Limb (tissue), 2 donors: ENCODE data around the gene ACSL5.
A peak's percentile ranks its signal among the peaks of the same experiment; 100 is the strongest.

Experiments used
- DNase-seq, 2 donors: peaks; one replicate each; pipeline ENCODE4 v3.0.0-alpha.2; 2016; ENCODE audit errors: extremely low spot score in 2 of 2

ACSL5 gene

DNA sequence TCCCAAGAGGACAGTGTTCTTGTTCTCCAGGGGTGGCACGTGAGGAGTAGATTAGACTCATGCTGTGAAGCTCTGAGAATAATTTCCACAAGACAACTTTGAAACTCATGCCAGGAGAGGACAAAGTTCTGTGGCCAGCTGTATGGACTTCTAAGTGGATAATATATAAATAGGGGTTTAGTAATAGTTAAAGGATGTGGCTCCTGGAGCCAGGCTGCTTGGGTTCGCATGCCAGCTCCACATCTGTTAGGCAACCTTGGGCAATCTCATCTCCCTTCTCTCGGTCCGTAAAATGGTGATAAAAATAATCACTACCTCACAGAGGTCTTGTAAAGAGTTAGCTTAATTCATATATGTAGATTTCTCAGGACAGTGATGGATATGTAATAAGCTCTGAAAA is 35.8 kb downstream of the ACSL5 start:
- no peak for DNase-seq

DNA sequence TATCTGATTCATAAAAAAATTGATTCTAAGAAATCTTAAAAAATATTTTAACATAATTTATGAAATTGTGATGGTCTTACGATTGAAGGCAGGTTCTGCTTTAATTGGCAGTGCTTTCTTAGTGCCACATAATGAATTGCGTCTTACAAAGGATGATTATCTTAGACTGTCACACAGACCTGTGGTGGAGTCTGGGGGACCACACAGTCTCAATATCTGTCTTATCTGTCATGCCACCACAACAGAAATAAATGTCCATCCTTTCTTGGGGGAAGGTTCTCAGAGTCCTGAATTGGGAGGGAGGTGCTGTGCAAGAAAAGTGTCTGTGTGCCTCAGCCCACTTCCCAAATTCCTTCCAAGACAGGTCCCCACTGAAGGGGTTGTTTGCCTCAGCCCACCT is 38.8 kb downstream of the ACSL5 start:
- DNase-seq, result no peak

DNA sequence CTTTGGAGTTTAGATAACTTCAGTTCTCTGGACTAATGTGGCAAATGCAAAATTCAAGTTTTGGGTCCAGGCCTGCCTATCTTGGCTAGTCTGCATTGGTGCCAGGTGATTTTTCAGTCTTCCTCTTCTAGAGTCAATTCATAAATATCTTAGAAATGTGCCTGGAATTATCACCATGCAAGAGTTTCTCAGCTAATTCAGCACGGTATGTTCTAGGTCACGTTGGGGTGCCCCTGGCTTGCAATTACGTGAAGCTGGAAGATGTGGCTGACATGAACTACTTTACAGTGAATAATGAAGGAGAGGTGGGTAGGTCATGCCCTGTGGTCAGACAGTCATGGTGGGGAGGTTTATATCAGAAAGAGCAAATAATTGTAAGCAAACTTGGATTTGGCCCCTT is 47.8 kb downstream of the ACSL5 start:
- DNase-seq, result no peak

DNA sequence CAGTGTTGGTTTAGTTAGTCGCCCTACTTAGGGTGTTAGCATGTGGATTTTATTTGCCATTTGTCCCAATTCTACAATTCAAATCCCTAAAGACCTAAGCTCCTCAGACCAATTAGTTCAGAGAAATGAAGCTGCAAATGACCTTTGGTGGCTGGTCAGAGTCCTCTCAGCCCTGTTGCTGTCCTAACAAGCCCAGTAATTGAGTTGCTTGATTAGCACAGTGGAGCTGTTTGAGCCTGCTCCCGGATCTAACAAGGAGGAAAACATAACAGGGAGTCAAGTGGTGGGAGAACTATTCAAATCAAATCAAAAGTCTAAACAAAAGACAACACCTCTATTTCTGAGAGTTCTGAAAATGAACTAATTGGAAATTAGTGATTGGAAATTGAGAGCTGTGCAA is 50.7 kb downstream of the ACSL5 start:
- DNase-seq, result no peak

DNA sequence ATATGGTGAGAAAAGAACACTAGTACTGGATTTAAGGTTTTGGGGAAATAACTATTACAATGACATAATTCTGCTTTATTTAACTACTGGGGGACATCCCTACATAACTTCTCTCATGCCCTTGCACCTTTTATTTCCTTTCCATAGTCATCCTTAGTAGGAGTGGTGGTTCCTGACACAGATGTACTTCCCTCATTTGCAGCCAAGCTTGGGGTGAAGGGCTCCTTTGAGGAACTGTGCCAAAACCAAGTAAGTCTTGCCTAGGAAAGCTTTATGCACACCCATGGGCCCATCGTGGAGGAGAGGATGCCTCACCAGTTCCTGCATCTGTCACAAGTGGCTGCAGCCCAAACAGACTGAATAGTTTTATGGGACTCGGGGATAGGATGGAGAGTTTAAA is 52.2 kb downstream of the ACSL5 start:
- no peak for DNase-seq

DNA sequence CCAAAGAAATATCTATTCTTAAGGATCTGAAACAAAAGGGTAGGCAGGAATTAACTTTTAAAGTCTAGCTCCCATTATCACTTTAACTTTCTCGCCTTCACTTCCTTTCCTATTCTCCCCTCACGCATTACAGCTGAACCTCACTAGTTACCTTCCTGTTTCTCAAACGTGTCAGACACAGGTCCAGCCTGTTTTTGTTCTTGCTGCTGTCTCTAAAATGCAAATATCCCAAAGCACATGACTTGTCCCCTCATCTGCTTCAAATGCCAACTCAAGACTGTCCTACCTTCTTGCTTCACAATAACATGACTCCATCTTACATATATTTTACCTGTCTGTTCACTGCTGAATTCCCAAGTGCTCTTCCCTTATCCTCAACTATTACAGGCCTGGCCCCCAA is 55.2 kb downstream of the ACSL5 start:
- no peak for DNase-seq

DNA sequence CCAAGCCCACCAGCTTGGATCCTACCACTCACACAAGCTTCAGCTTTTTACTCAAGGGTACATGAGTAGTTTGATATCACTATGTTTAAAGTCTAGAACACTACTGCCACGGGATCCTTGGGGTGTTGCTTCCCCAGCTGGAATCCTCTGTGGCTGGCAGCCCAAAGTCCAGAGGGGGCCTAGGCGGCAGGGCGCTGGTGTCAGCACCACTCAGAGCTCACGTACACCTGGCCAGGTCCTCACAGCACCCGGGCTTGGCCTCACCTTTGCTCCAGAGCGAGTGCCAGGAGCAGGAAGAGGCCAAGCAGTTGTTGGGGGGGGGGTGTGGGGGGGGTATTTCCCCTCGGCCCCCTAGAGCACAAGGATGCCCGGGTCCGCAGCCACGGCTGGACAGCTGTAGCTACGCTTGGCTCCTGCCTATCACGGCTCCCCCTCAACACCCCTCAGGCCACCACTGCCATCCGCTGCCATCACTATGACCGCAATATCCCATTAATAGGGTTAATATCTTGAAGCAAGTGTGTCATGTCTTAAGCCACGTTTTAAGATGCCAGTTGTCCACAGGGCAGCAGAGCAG is 55.8 kb downstream of the ACSL5 start:
- DNase-seq, result no peak

DNA sequence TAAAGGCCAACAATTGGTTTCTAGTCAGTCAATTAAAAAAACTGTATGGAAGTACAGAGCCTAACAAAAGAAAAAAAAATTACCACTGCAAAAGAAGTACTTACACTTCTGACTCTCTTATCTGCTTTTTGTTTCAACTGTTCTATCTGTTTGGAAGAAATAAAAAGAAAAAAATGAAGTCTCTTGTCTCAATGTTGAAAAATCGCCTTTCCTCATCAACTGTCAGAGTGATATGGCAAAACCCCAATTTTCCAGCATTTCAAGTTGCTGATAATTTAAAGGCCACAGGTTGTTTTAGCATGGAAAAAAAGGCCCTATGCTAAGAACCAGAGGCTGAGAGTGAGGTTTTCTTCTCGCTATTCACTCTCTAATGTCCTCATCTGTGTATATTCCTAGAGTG is 59.2 kb downstream of the ACSL5 start:
- DNase-seq, result no peak

DNA sequence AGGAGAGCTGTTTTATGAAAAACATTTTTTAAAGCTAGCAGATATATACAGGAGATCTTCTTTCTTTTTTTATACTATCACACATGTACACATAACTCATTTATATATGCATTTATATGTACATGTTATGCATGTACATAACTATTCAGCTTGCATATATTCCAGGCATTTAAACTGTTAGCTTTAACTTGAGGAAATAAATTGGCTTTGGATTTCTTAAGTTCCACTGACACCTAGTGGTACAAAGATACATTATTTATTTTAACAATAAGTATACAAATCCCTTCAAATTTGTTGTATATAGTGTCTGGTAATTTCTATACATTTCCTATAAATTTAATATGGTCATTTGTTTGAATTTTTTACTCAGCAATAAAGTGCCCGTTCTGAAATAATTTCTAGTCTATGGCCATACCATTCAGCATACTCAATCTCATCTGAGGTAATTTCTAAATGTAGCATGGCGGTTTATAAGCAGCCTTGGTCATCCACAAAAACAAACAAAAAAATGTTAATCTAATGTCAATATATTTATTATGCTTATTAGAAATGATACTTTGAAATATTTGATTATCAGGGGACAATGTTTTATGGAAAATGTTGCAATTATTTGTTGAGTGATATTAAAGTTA is 61.2 kb downstream of the ACSL5 start:
- DNase-seq, result peak in 1 of 2 donors; percentile 51

DNA sequence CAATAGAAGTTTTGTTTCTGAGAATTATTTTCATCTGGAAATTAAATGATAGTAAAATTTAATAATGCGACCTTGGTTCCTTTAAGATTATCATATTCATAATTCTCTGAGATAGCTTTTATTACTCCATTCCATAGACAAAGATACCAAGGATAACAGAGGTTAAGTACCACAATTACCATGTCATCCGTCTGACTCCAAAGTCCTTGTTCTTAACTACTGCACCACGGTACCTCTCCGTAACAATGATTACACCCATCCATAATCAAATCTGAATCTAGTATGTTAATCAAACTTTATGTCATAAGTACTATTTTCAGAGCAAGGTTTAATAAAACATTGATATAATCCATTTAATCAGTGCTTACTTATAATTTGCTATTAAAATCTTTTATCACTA is 64.4 kb downstream of the ACSL5 start:
- no peak for DNase-seq

DNA sequence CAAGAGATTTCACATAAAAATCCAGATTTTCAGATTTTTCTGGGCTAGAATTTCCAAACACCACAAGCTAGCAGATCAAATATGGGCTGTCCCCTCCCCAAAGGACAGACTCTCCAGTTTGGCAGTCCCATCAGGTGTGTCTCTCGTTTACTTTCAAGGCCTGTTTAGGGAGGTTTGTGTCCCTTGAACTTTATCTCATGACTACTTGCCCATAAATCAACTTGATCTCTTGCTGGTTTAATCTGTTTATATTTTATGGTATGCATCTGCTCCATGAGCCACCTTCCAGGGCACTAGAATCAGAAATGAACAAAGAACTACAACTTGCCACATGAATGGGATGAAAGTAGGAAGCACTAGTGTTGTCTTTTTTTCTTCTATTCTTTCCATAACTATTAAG is 67.6 kb downstream of the ACSL5 start:
- no peak for DNase-seq

DNA sequence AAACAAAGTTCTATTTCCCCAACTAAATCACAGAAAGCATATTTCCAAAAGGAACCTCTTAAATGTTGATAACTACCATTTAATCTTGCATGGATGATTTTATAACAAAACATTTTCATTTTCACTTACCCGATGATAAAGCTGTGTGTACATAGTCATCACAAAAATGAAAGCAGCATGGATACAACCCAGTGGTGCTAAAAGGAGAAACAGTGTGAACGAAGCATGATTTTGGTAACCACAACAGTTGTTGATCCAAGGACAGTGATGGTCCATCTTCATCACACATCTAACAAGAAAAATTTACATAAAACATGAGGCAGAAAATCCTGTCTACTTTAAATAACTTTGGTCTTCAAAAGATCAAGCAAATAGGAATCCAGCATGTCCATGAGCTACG is 68.1 kb downstream of the ACSL5 start:
- no peak for DNase-seq

DNA sequence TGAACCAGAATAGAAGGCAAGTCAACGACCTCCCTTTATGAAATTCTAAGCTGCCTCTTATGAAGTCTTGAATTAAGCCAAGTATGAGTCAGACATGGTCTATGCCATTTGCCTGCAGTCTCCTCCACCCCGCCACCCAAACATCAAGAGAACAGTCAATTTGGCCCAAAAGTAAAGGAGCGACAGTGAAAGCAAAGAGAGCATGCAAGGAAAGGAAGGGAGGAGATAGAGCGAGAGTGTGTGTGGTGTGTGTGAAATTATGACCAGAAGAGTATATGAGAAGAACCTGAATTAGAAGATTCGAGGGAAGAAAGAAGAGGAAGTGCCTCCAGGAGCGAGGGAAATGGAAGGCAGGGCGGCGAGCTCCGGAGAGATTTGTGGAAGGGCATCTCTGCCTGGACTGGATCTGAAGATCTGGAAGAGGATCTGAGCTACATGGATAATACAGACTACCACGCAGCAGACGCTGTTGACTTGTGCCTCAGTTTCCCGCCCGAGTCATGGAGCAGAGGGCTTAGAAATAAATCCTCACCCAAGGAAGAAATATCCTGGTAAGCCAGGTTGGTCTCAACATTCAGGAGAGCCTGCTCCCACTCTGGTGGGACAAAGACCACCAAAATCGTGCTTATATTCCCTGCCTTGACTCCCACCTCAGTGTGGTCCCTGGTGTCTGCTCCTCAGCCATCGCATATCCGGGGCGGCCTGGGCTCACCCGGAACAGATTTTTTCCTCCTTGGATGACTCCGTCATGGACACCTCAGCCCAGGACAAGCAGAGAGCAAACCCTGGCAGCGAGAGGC is 72.3 kb downstream of the ACSL5 start:
- DNase-seq, result no peak

DNA sequence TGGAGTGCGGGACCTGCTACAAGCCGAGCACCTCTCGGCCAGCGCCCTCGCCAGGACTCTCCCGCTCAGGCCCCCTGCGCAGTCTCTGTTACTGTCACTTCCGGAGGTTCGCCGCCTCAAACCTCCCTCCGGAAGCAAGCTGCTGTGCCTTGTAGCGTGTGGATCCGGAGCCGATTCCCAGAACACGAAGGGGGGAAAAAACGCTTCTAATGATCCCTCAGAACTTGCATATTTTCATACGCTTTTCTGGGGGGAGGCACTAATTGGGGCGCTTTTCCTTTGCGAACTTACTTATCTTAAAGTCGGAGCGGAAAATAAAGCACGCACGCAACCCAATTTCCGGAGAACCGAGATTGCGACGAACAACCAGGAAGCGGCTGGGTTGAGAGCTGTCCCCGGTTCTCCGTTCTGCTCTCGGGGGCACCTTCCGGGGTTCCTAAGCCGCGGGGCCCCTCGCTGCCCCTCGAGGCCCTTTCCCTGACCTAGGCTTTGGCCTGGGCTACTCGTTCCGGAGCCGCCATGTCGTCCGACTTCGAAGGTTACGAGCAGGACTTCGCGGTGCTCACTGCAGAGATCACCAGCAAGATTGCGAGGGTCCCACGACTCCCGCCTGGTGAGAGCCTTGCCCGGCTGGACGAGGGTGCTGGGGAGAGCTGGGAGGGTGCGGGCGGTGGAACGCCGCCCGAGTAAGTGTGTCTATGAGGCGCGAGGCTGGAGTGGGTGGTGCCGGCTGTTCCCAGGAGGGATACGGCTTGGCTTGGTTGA is 73.1 kb downstream of the ACSL5 start, which contains the start of the genes VTI1A and ZDHHC6:
Gene VTI1A, plus strand, starts transcription at position 361 of the 765 bp plus-strand sequence. Its CDS starts 159 bp downstream, at position 520.
Gene ZDHHC6, minus strand, starts transcription at position 60 of the 765 bp plus-strand sequence. CDS start 1,478 bp downstream, outside the sequence.
- peak; percentile 80 to 90 for DNase-seq

DNA sequence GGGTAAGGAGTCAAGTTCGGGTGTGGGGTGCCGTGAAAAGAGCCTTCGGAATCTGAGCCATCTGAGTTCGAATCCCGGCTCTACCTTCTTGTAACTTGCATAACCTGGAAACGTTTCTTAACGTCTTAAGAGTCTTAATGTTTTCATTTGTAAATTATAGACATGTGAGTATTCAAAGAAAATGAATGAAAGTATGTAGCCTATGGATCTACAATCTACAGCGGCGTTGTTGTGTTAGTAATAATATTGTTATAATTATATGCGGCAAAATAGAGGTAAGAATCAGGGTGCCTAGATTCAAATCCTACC is 73.7 kb downstream of the ACSL5 start:
- no peak for DNase-seq

DNA sequence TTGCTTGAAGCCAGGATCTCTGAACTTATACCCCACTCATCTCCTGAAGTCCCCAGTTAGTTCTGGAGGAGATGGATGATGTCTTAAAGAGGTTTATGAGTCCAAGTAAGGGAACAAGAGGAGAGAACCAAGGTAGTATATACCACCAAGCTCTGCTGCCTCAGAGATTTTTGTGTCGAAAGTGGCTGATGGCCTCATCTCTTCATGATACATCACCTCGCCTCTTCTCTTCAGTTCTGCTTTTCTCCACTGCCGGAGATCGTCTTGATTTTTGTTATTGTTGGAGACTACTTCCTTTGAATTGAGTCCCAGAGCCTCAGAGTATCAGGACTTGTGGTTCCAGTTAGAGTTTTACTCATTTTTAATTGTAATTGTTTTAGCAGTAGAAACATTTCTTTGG is 75.0 kb downstream of the ACSL5 start:
- DNase-seq, result no peak

DNA sequence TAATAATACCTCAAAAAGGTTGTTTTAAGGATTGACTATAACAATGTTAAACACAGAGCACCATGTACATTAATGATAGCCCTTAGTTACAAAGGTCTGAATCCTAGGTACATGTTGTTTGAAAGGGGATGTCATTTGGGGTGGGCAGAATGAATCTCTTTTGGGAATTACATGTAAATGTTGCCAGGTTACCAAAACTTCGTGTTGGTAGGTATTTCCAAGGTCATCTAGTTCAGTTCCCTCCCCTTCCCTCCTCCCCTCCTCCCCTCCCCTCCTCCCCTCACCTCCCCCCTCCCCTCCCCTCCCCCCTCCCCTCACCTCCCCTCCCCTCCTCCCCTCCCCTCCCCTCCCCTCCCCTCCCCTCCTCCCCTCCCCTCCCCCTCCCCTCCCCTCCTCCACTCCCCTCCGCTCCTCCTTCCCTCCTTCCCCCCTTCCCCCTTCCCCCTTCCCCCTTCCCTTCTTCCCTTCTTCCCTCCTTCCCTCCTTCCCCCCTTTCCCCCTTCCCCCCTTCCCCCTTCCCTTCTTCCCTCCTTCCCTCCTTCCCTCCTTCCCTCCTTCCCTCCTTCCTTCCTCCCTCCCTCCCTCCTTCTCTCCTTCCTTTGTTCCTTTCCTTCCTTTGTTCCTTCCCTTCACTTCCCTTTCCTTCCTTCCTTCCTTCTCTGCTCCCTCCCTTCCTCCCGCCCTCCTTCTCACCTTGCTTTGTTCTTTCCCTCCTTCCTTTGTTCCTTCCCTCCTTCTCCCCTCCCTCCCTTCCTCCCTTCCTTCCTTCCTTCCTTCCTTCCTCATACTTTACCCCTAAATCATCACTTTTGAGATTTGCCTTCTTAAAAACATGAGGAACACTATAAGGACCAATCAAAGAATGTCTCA is 81.2 kb downstream of the ACSL5 start:
- DNase-seq, result no peak

DNA sequence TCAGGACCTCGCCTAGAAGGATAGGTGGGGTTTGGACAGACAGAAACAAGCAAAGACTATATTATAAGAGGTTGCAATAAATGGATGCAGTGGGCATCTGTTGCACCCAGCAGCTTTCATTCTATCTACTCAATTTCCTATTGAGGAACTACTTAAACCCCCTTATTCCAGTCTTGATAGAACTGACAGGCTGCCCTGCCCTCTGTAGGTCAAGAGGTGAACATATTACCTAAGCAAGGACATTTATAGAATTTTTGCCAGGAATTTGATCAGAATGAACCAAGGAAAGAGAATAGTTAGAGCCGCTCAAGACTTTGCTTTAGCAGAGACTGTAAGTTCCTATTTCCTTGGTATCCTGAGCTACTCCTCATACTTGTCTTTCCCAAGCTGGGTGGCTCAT is 82.6 kb downstream of the ACSL5 start:
- no peak for DNase-seq

DNA sequence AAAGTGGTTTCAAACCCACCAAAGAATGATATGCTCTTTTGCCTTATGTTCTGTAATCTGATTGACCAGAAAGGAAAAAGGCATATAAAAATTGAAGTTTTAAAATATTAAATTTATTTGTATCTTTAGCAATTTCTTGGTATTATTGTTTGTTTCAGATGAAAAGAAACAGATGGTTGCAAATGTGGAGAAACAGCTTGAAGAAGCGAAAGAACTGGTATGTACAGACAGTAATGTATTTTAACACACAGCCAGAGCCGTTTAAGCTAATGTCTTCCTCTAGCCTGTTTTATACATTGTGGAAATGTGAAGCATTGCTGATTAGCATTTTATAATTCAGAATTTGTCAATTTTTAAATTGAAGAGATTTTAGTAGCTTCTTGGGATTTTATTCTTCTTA is 86.5 kb downstream of the ACSL5 start:
- DNase-seq, result no peak

DNA sequence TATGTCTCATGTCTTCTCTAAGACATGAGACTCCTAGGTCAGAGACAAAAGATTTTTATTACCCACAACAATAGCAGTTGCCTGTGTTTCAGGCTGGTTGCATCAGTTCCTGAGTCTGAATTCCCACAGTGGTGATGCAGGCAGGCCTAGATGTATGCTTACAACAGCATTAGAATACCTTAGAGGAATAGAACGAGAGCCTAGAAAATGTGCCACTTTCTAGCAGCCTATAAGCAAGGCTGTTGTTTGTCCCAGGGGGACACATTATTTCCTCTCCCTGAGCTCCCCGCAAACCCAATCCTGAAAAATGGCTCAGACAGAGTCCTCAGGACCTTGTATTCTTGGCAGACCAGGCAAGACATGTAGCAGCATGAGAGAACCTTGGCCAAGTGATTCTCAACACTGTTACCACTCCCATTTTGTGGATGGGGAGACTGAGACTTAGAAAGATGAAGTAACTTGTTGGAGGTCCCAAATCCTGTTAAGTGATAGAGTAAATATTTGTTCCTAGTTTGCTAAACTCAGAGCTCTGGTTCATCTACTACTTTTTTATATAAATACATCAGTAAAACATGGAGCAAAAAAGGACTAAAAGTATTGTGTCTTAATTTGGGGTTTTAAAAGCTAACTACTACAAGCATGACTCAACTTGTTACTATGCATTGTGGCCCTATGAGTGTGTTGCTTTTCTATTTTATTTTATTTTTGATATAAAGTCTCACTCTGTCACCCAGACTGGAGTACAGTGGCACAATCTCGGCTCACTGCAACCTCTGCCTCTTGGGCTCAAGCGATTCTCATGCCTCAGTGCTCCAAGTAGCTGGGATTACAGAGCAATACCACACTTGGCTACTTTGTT is 87.3 kb downstream of the ACSL5 start:
- DNase-seq, result no peak
